ENCODE measurements around the gene CA10.

CA10 gene

DNA sequence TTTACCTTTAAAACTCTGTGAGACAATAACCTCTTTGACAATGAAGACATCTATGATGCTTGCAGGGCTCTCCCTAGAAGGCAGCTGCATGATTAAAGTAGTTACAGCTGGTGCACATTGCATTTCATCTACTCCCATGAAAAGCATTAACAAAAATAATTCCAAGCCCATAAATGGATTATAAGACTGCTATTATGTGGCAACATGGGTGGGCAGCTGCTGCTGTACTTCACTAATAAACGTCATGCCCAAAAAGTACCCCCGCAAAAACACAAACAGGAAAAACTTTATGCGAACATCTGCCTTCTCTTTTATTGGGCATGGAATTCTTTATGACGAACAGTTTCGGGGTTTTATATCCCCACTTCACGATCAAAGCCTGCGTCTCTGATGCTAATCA lies 224.9 kb downstream of the CA10 start:
- POLR2A ChIA-PET, result no interaction called here
- CTCF ChIA-PET, result no interaction called here
- no peak overlapping the region for H3K4me3 ChIP-seq (ENCODE audit: low read depth, low read length)

DNA sequence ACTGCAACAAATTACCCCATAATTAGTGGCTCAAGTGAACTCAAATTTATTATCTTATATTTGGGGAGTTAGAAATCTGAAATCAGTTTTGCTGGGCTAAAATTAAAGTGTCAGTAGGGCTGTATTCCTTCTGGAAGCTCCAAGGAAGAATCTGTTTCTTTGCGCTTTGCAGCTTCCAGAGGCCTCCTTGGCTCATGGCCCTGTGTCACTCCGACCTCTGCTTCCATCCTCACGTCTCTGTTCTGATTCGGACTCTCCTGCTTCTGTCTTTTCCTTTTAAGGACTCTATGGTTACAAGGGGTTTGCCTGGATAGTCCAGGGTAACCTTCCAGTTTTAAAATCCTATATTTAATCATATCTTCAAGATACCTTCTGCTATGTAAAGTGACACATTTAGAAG lies 232.1 kb downstream of the CA10 start:
- ChIA-PET CTCF (no interaction called here), POLR2A (no interaction called here)
- no peak overlapping the region for H3K4me3 ChIP-seq (ENCODE audit: low read depth, low read length)
- DNase-seq (ENCODE audit: low read depth, low spot score), result no peak
- TF ChIP-seq, protein P1, sequence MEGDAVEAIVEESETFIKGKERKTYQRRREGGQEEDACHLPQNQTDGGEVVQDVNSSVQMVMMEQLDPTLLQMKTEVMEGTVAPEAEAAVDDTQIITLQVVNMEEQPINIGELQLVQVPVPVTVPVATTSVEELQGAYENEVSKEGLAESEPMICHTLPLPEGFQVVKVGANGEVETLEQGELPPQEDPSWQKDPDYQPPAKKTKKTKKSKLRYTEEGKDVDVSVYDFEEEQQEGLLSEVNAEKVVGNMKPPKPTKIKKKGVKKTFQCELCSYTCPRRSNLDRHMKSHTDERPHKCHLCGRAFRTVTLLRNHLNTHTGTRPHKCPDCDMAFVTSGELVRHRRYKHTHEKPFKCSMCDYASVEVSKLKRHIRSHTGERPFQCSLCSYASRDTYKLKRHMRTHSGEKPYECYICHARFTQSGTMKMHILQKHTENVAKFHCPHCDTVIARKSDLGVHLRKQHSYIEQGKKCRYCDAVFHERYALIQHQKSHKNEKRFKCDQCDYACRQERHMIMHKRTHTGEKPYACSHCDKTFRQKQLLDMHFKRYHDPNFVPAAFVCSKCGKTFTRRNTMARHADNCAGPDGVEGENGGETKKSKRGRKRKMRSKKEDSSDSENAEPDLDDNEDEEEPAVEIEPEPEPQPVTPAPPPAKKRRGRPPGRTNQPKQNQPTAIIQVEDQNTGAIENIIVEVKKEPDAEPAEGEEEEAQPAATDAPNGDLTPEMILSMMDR (IDR thresholded peaks at IDR 0.05; ENCODE audit: insufficient read depth, low read length, missing control alignments), result no peak

More for the DNA sequence above, 224.9 kb downstream of the CA10 start:
- TF ChIP-seq, protein P1 (IDR thresholded peaks at IDR 0.05; ENCODE audit: insufficient read depth, low read length, missing control alignments), result no peak
- DNase-seq (ENCODE audit: low read depth, low spot score), result no peak

DNA sequence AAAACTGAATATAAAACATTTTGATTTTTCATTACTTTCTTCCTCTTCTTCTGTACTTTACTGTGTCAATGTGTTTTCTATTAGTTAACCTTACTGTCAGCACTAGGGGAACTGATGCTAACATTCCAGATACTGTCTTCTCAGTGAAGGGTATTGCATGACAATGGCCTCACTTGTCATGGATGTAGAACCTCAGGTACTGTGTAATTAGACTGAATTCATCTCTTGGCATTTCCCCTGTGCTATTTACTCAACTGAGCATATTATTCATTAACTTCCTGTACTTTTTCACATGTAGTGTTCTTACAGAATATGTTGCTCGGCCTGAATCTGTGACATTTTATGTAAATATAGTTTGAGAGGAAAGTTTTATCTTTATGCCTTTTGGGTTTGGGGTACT lies 237.0 kb downstream of the CA10 start:
- no peak overlapping the region for H3K4me3 ChIP-seq (ENCODE audit: low read depth, low read length)
- CTCF ChIA-PET, result no interaction called here
- TF ChIP-seq, protein P1 (IDR thresholded peaks at IDR 0.05; ENCODE audit: insufficient read depth, low read length, missing control alignments), result no peak
- no peak for DNase-seq (ENCODE audit: low read depth, low spot score)
- POLR2A ChIA-PET, result no interaction called here

DNA sequence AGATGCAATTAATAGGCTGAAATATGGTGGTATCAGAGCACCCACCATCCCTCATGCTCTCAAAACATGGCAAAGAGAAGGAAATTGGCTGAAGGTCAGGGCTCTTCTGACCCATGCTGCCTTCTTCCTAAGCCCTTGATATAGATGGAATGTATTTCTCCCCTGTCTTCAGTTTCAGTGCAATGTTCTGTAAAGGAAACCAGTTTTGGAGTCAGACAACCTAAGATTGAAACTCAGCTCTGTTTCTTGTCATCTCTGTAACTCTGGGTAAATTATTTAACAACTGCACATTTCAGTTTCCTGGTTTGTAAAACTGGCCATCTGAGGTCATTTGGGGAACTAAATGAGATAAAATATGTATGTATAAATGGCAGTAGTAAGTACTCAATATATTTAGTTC lies 243.9 kb downstream of the CA10 start:
- no peak overlapping the region for H3K4me3 ChIP-seq (ENCODE audit: low read depth, low read length)
- ChIA-PET POLR2A (no interaction called here), CTCF (no interaction called here)
- DNase-seq (ENCODE audit: low read depth, low spot score), result no peak
- TF ChIP-seq, protein P1 (IDR thresholded peaks at IDR 0.05; ENCODE audit: insufficient read depth, low read length, missing control alignments), result no peak

DNA sequence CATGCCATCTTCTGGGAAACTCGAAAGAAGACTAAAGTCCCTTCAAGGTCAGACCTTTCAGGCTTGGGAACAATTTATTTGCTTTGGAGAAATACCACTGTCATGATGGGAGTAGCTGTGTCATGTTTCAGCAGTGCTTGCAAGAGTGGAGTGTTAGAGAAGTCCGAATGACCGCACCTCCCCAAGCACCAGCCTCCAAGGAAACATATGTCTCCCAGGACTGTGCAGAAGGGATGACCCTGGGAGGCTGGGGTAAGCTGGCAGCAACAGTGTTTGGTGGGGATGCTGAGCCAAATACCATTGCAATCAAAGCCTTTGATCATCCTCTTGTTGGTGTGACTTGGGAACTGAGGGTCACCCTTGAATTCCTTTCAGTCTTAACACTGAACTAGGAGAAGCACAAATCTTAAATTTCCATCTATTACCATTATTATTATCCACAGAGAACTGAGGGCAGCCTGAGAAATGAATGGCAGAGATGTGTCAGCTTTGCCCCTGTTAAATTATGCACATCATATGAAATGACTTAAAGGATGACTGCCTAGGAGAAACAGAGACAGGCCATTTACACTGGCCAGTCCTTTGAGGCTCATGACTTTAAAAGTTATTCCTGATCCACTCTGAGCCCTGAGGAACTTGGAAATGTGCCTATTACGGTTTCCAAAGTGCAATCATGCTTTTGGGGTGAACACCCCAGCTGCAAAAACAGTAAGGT lies 244.9 kb downstream of the CA10 start:
- TF ChIP-seq, protein P1 (IDR thresholded peaks at IDR 0.05; ENCODE audit: insufficient read depth, low read length, missing control alignments), result no peak
- H3K4me3 ChIP-seq (ENCODE audit: low read depth, low read length), result no peak overlapping the region
- DNase-seq (ENCODE audit: low read depth, low spot score), result no peak
- ChIA-PET POLR2A (interaction anchor here (0.5 kb wide), 1 partner anchor 8 kb away, joined by 3 read pairs; no protein-coding TSS in a partner anchor), CTCF (no interaction called here)

DNA sequence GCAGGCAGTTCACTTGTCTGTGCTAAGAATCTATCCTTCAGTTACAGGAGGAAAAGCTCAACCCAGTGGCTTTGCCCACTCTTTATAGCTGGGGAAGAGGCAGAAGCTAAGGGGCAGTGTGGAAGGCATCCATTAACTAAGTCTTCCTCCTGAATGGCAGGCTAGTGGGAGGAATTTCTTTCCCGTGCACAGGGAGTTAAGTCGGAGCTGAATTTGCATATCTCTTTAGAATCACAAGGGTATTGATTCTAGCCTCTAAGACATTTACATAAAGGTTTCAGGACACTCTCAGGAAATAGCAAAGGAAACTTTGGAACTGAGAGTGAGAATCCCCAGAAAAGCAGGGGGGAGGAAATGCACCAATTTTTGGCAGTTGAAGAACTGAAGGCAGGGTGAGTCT lies 245.6 kb downstream of the CA10 start:
- TF ChIP-seq, protein P1 (IDR thresholded peaks at IDR 0.05; ENCODE audit: insufficient read depth, low read length, missing control alignments), result no peak
- CTCF ChIA-PET, result no interaction called here
- no peak for DNase-seq (ENCODE audit: low read depth, low spot score)
- H3K4me3 ChIP-seq (ENCODE audit: low read depth, low read length), result no peak overlapping the region
- POLR2A ChIA-PET, result no interaction called here

Measured in AG04449 (cell line).